HG02840 (cell line): Measurements from ENCODE around the gene GAPT.
A peak's percentile ranks its signal among the peaks of the same experiment; 100 is the strongest.

Experiments used
- ATAC-seq: cut with Tn5 transposase; IDR thresholded peaks from one replicate; pipeline ENCODE4 v1.9.1; 2021; ENCODE audit warnings: mild to moderate bottlenecking, moderate library complexity, moderate number of reproducible peaks; ENCODE audit not compliant: unreplicated experiment, low FRiP score

Gene GAPT

GRCh38 chr5:58460732-58461286 lies 30.4 kb upstream of the GAPT start:
- peak; percentile 75 for ATAC-seq

DNA sequence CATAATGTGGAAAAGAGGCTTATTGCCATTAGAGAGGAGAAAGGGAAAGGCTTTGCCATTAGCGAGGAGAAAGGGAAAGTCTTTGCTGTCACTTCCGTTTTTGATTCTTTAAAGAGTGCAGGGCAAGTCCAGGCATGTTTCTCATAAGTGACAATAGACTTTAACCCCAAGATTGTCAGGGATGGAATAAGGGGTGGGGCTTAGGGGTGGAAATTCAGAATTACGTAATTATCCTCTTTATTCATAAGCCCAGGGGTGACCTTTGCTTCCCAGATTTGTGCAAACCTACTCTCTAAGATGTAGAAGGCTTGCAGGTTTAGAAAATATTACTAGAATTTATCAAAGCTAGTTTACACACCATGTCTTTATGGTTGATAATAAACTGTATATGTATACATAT lies 29.1 kb upstream of the GAPT start:
- no peak for ATAC-seq

GRCh38 chr5:58462623-58463230 lies 28.5 kb upstream of the GAPT start:
- ATAC-seq: no peak

DNA sequence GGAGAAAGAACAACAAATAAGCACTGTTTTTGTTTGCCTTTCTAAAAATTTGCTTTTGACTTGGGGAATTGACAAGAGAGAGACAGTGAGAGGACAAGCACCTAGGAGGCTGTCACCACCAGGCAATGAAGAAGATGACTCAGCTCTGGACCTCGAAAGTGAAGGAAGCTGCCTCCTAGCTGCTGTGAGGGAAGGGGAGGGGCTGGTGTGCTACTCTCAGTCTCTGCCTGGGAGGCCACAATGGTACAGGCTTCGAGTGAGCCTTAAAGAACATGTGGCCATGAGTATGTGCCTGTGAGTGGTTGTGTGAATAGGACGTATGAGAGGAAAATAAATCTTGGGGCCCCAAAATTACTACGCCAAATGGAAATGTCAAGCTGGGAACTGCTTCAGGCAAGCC lies 24.3 kb upstream of the GAPT start:
- peak; percentile 89 for ATAC-seq

DNA sequence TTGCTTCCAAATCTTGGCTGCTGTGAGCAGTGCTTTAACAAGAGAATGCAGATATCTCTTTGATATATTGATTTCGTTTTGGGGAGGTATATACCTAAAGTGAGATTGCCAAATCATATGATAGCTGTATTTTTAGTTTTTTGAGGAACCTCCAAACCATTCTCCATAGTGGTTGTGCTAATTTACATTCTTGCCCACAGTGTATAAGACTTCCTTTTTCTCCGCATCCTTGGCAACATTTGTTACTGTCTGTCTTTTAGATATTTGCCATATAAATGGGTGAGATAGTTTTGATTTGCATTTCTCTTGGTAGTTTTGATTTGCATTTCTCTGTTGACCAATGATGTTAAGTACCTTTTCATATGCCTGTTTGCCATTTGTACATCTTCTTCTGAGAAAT lies 21.3 kb upstream of the GAPT start:
- no peak for ATAC-seq

- ATAC-seq: no peak
Observed at GRCh38 chr5:58475404-58475803, 15.8 kb upstream of the GAPT start.

- no peak for ATAC-seq
Observed at GRCh38 chr5:58477760-58478376, 13.4 kb upstream of the GAPT start.

- no peak for ATAC-seq
Observed at GRCh38 chr5:58481066-58481676, 10.1 kb upstream of the GAPT start.

- no peak for ATAC-seq
Observed at GRCh38 chr5:58481828-58482227, 9.4 kb upstream of the GAPT start.

DNA sequence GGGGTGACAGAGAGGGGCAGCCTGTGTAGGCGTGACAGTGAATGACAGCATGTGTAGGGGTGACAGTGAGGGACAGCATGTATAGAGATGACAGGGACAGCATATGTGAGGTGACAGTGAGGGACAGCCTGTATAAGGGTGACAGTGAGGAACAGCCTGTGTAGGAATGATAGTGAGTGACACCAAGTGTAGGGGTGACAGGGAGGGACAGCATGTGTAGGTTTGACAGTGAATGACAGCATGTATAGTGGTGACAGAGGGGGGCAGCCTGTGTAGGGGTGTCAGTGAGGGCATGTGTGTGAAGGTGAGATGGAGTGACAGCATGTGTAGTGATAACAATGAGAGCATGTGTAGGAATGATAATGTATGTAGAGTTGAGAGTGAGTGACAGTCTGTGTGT lies 8.7 kb upstream of the GAPT start:
- no peak for ATAC-seq

- ATAC-seq: no peak
Observed at GRCh38 chr5:58484505-58484904, 6.7 kb upstream of the GAPT start.

GRCh38 chr5:58486290-58486689 lies 4.9 kb upstream of the GAPT start:
- no peak for ATAC-seq

DNA sequence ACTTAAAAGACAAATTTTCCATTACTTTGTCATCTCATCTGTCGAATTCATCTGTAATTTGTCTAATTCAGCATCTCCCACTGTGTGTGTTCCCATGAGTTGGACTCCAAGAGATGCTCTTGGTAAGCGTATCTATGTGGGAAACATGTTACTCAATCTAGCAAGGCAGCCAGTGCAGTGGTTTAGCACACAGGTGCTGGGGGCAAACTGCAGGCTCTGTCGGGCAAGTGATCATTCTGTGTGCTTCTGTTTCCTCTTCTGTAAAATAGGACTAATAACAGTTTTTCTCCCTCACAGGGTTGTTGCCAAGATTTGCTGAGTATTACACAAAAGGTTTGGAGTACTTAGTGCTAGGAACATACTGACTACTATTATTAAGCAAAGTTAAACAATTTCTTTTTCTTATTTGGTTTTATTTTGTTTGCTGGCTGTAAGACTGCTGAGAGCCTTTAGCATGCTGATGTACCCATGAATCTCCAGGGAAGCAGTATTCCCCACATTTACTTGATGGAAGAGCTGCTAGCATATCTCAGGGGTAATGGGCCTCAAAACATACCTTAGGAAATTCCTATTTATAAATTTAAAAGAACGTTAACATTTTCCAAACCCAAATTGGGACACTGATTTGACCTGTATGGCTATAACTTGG lies 709 bp upstream of the GAPT start:
- no peak for ATAC-seq

GRCh38 chr5:58493141-58493540 lies 1.9 kb downstream of the GAPT start:
- ATAC-seq: no peak

GRCh38 chr5:58496488-58496887 lies 5.3 kb downstream of the GAPT start:
- no peak for ATAC-seq

GRCh38 chr5:58497386-58497785 lies 6.2 kb downstream of the GAPT start:
- no peak for ATAC-seq

- no peak for ATAC-seq
Observed at GRCh38 chr5:58497921-58498320, 6.7 kb downstream of the GAPT start.

GRCh38 chr5:58498340-58498942 lies 7.2 kb downstream of the GAPT start:
- ATAC-seq: no peak

GRCh38 chr5:58499231-58499630 lies 8.0 kb downstream of the GAPT start:
- ATAC-seq: no peak

DNA sequence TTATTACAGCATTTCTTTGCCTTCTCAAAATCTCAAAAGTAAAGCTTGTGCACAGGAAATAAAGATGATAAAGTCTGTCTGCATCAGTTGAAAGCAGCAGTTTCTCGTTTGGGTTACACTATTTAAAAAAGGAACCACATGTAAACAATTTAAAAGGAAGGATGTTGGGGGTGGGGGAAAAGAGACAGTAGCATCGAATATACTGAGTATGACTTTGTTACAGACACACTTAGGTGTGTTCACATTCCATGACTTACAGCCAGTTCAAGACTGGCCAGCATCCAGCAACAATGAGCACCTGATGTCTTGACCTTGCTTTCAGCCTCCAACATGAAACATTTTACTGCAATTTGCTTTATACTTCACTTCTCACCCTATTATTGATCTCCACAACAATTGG lies 8.7 kb downstream of the GAPT start:
- no peak for ATAC-seq
